HG03039 (cell line): ENCODE measurements around the gene ABTB2.

Experiments
- ATAC-seq: cut with Tn5 transposase; IDR thresholded peaks from one replicate; pipeline ENCODE4 v1.9.1; 2021; ENCODE audit warnings: mild to moderate bottlenecking, moderate library complexity; ENCODE audit not compliant: unreplicated experiment

ABTB2 gene

GRCh38 chr11:34296412-34296811 lies 61.4 kb downstream of the ABTB2 start:
- no peak for ATAC-seq

GRCh38 chr11:34292546-34292945 lies 65.3 kb downstream of the ABTB2 start:
- ATAC-seq, result no peak

GRCh38 chr11:34292111-34292510 lies 65.7 kb downstream of the ABTB2 start:
- ATAC-seq, result no peak

GRCh38 chr11:34290926-34291325 lies 66.9 kb downstream of the ABTB2 start:
- ATAC-seq, result no peak

- ATAC-seq, result no peak
Observed at GRCh38 chr11:34288492-34288891, 69.3 kb downstream of the ABTB2 start.

- ATAC-seq, result no peak
Observed at GRCh38 chr11:34284811-34285481, 72.9 kb downstream of the ABTB2 start.

- no peak for ATAC-seq
Observed at GRCh38 chr11:34284156-34284555, 73.7 kb downstream of the ABTB2 start.

GRCh38 chr11:34280945-34281872 lies 76.6 kb downstream of the ABTB2 start:
- no peak for ATAC-seq

- no peak for ATAC-seq
Observed at GRCh38 chr11:34278693-34279297, 79.0 kb downstream of the ABTB2 start.

GRCh38 chr11:34278175-34278574 lies 79.6 kb downstream of the ABTB2 start:
- no peak for ATAC-seq

GRCh38 chr11:34277171-34277570 lies 80.6 kb downstream of the ABTB2 start:
- ATAC-seq, result no peak

GRCh38 chr11:34276352-34276864 lies 81.4 kb downstream of the ABTB2 start:
- no peak for ATAC-seq

- no peak for ATAC-seq
Observed at GRCh38 chr11:34275486-34275885, 82.3 kb downstream of the ABTB2 start.

- no peak for ATAC-seq
Observed at GRCh38 chr11:34274712-34275398, 83.0 kb downstream of the ABTB2 start.

GRCh38 chr11:34273099-34273498 lies 84.7 kb downstream of the ABTB2 start:
- no peak for ATAC-seq

- ATAC-seq, result no peak
Observed at GRCh38 chr11:34271727-34272126, 86.1 kb downstream of the ABTB2 start.

GRCh38 chr11:34270711-34271110 lies 87.1 kb downstream of the ABTB2 start:
- no peak for ATAC-seq

- no peak for ATAC-seq
Observed at GRCh38 chr11:34269694-34270245, 88.0 kb downstream of the ABTB2 start.

GRCh38 chr11:34268906-34269430 lies 88.8 kb downstream of the ABTB2 start:
- no peak for ATAC-seq

- no peak for ATAC-seq
Observed at GRCh38 chr11:34267417-34267816, 90.4 kb downstream of the ABTB2 start.
